T-helper 17 cell (primary cell): ENCODE results near the gene SYT2. TPM values are rescaled to one million over a fixed set of nuclear protein-coding genes. Genes with fewer than 3 reads are reported as not detected.

Experiments
- ATAC-seq: fragments of 150-1000 bp; cut with Tn5 transposase; 2 replicates; pipeline ENCODE4 v1.10.0; 2021; ENCODE audit warnings: mild to moderate bottlenecking, moderate library complexity
- DNase-seq, 3 donors: peaks; one replicate each; pipeline versions ENCODE4 v3.0.0 to v3.0.0-alpha.2; 2020 to 2021
- H3K9me3 ChIP-seq: one replicate; pipeline ENCODE4 v1.7.0; 2013; ENCODE audit warnings: low read length, mild to moderate bottlenecking; ENCODE audit not compliant: control insufficient read depth, poor library complexity, severe bottlenecking
- H3K27ac Mint-ChIP-seq: one replicate; pipeline ENCODE4 v1.8.0; 2022; ENCODE audit warnings: mild to moderate bottlenecking, moderate library complexity, mixed read lengths
- H3K27me3 Mint-ChIP-seq: one replicate; pipeline ENCODE4 v1.8.0; 2022; ENCODE audit warnings: mixed read lengths
- H3K36me3 Mint-ChIP-seq: one replicate; pipeline ENCODE4 v1.8.0; 2022; ENCODE audit warnings: low read depth, mixed read lengths
- H3K4me1 Mint-ChIP-seq: one replicate; pipeline ENCODE4 v1.8.0; 2022; ENCODE audit warnings: mild to moderate bottlenecking, mixed read lengths
- H3K4me3 Mint-ChIP-seq: one replicate; pipeline ENCODE4 v1.8.0; 2022; ENCODE audit warnings: mild to moderate bottlenecking, moderate library complexity, mixed read lengths
- total RNA-seq, 4 donors: library from RNA in 2 of 4; stranded (reverse) in 2 of 4; gene quantifications; one replicate each; pipeline ENCODE4 v1.2.3 and lab custom pipeline; 2022 to 2026

The SYT2 gene
- total RNA-seq, 2 donors from 2014 or later = not detected

GRCh38 chr1:202658769-202659168, 51.5 kb downstream of the SYT2 start:
- no peak for ATAC-seq
- no peaks in the 10 kb centered on the region for H3K9me3 ChIP-seq
- no peaks in the 10 kb centered on the region for H3K4me1 Mint-ChIP-seq
- peaks cover 2% of the 10 kb centered on the region for H3K36me3 Mint-ChIP-seq
- H3K27ac Mint-ChIP-seq = no peak overlapping the region
- H3K4me3 Mint-ChIP-seq = no peak overlapping the region
- no peak for DNase-seq
- peaks cover 69% of the 10 kb centered on the region for H3K27me3 Mint-ChIP-seq

- peaks cover 2% of the 10 kb centered on the region for H3K36me3 Mint-ChIP-seq
- DNase-seq (no peak), ATAC-seq (no peak)
- no peak overlapping the region for H3K27ac Mint-ChIP-seq
- H3K27me3 Mint-ChIP-seq = peaks cover 66% of the 10 kb centered on the region
- H3K9me3 ChIP-seq = no peaks in the 10 kb centered on the region
- H3K4me3 Mint-ChIP-seq = no peak overlapping the region
- H3K4me1 Mint-ChIP-seq = no peaks in the 10 kb centered on the region
These were observed 51.9 kb downstream of the SYT2 start for GRCh38 chr1:202658251-202658759.

GRCh38 chr1:202656951-202657646, 53.2 kb downstream of the SYT2 start:
- no peak overlapping the region for H3K4me3 Mint-ChIP-seq

GRCh38 chr1:202656057-202656456, 54.2 kb downstream of the SYT2 start:
- Mint-ChIP-seq H3K4me3 (no peak overlapping the region), H3K36me3 (peaks cover 2% of the 10 kb centered on the region), H3K27ac (no peak overlapping the region), H3K4me1 (peaks cover 4% of the 10 kb centered on the region), H3K27me3 (peaks cover 66% of the 10 kb centered on the region)
- ATAC-seq (no peak), DNase-seq (no peak)
- no peaks in the 10 kb centered on the region for H3K9me3 ChIP-seq

More at GRCh38 chr1:202656951-202657646, 53.2 kb downstream of the SYT2 start:
- ATAC-seq = no peak
- Mint-ChIP-seq H3K27ac (no peak overlapping the region), H3K27me3 (peaks cover 64% of the 10 kb centered on the region), H3K36me3 (peaks cover 2% of the 10 kb centered on the region), H3K4me1 (peaks cover 4% of the 10 kb centered on the region)
- H3K9me3 ChIP-seq = no peaks in the 10 kb centered on the region
- no peak for DNase-seq

- Mint-ChIP-seq H3K4me3 (no peak overlapping the region), H3K27ac (no peak overlapping the region), H3K36me3 (peaks cover 6% of the 10 kb centered on the region), H3K4me1 (peaks cover 4% of the 10 kb centered on the region), H3K27me3 (peaks cover 74% of the 10 kb centered on the region)
- no peaks in the 10 kb centered on the region for H3K9me3 ChIP-seq
- ATAC-seq (no peak), DNase-seq (no peak)
These were observed 56.2 kb downstream of the SYT2 start for GRCh38 chr1:202654079-202654478.

GRCh38 chr1:202649553-202650392, 60.5 kb downstream of the SYT2 start:
- H3K27ac Mint-ChIP-seq = no peak overlapping the region
- no peak overlapping the region for H3K4me3 Mint-ChIP-seq
- peaks cover 9% of the 10 kb centered on the region for H3K4me1 Mint-ChIP-seq
- DNase-seq (no peak), ATAC-seq (no peak)
- H3K9me3 ChIP-seq = no peaks in the 10 kb centered on the region
- peaks cover 70% of the 10 kb centered on the region for H3K27me3 Mint-ChIP-seq
- H3K36me3 Mint-ChIP-seq = peaks cover 8% of the 10 kb centered on the region

- Mint-ChIP-seq H3K27ac (no peak overlapping the region), H3K4me1 (peaks cover 12% of the 10 kb centered on the region), H3K36me3 (peaks cover 6% of the 10 kb centered on the region), H3K27me3 (peaks cover 64% of the 10 kb centered on the region), H3K4me3 (no peak overlapping the region)
- H3K9me3 ChIP-seq = no peaks in the 10 kb centered on the region
- DNase-seq (no peak), ATAC-seq (no peak)
These were observed 61.5 kb downstream of the SYT2 start for GRCh38 chr1:202648605-202649226.

GRCh38 chr1:202645097-202645476, 65.2 kb downstream of the SYT2 start:
- Mint-ChIP-seq H3K27ac (no peak overlapping the region), H3K4me1 (peaks cover 23% of the 10 kb centered on the region), H3K36me3 (peaks cover 3% of the 10 kb centered on the region), H3K27me3 (peaks cover 56% of the 10 kb centered on the region), H3K4me3 (peak overlapping the region; percentile 87)
- no peaks in the 10 kb centered on the region for H3K9me3 ChIP-seq
- ATAC-seq (no peak), DNase-seq (no peak)

- peak overlapping the region; percentile 87 for H3K4me3 Mint-ChIP-seq
- peaks cover 3% of the 10 kb centered on the region for H3K36me3 Mint-ChIP-seq
- peaks cover 23% of the 10 kb centered on the region for H3K4me1 Mint-ChIP-seq
- H3K9me3 ChIP-seq = no peaks in the 10 kb centered on the region
- no peak for DNase-seq
- no peak overlapping the region for H3K27ac Mint-ChIP-seq
- peaks cover 56% of the 10 kb centered on the region for H3K27me3 Mint-ChIP-seq
- peak; percentile 22 for ATAC-seq
These were observed 65.8 kb downstream of the SYT2 start for GRCh38 chr1:202644219-202645096.

- DNase-seq = no peak
- ATAC-seq = peak; percentile 52
- Mint-ChIP-seq H3K36me3 (peaks cover 3% of the 10 kb centered on the region), H3K27me3 (peaks cover 56% of the 10 kb centered on the region), H3K4me1 (peaks cover 23% of the 10 kb centered on the region), H3K27ac (no peak overlapping the region), H3K4me3 (peak overlapping the region; percentile 87)
- no peaks in the 10 kb centered on the region for H3K9me3 ChIP-seq
These were observed 66.6 kb downstream of the SYT2 start for GRCh38 chr1:202643397-202644218.

- H3K27me3 Mint-ChIP-seq = peaks cover 62% of the 10 kb centered on the region
- H3K4me3 Mint-ChIP-seq = peak overlapping the region; percentile 87
- no peak for DNase-seq
- no peak overlapping the region for H3K27ac Mint-ChIP-seq
- H3K36me3 Mint-ChIP-seq = peaks cover 3% of the 10 kb centered on the region
- no peaks in the 10 kb centered on the region for H3K9me3 ChIP-seq
- peak; percentile 30 for ATAC-seq
- peaks cover 23% of the 10 kb centered on the region for H3K4me1 Mint-ChIP-seq
These were observed 67.5 kb downstream of the SYT2 start for GRCh38 chr1:202642619-202643291.
